Karpas-422 (cell line): ENCODE data around the gene GJB4. TPM values are rescaled to one million over a fixed set of nuclear protein-coding genes. Genes with fewer than 3 reads are reported as not detected.

Source experiments
- DNase-seq: peaks from one replicate; pipeline ENCODE4 v3.0.0-alpha.2; 2015
- H2AFZ ChIP-seq: fragments of 200-600 bp; sonication (generic); 2 replicates; pipeline ENCODE4 v1.6.1; 2014; ENCODE audit warnings: antibody characterized with exemption, low read length, mixed read lengths
- H3K27ac ChIP-seq: fragments of 200-600 bp; sonication (generic); 2 replicates; pipeline ENCODE4 v1.5.1; 2014; ENCODE audit warnings: mild to moderate bottlenecking, low read length, moderate library complexity
- H3K27me3 ChIP-seq: fragments of 200-600 bp; sonication (generic); 2 replicates; pipeline ENCODE4 v1.6.1; 2014; ENCODE audit warnings: low read length, mixed read lengths
- H3K36me3 ChIP-seq: fragments of 200-600 bp; sonication (generic); 2 replicates; pipeline ENCODE4 v1.6.1; 2014; ENCODE audit warnings: low read length, mixed read lengths; ENCODE audit not compliant: insufficient read depth
- H3K4me1 ChIP-seq: fragments of 200-600 bp; sonication (generic); 2 replicates; pipeline ENCODE4 v1.6.1; 2014; ENCODE audit warnings: mild to moderate bottlenecking, low read length, mixed read lengths
- H3K4me2 ChIP-seq: fragments of 200-600 bp; sonication (generic); 2 replicates; pipeline ENCODE4 v1.6.1; 2014; ENCODE audit warnings: low read length, low read depth, mild to moderate bottlenecking; ENCODE audit not compliant: poor library complexity, severe bottlenecking
- H3K4me3 ChIP-seq: fragments of 200-600 bp; sonication (generic); 2 replicates; pipeline ENCODE4 v1.5.1; 2014; ENCODE audit warnings: mild to moderate bottlenecking, antibody characterized with exemption, low read length, mixed read lengths
- H3K79me2 ChIP-seq: fragments of 200-600 bp; sonication (generic); 2 replicates; pipeline ENCODE4 v1.6.1; 2014; ENCODE audit warnings: mild to moderate bottlenecking, low read length, mixed read lengths
- H3K9ac ChIP-seq: fragments of 200-600 bp; sonication (generic); 2 replicates; pipeline ENCODE4 v1.6.0; 2014; ENCODE audit warnings: low read length
- H3K9me2 ChIP-seq: fragments of 200-600 bp; sonication (generic), shearing (Covaris generic); replicated peaks from 2 replicates; pipeline ENCODE4 v1.6.0; 2014; ENCODE audit warnings: mild to moderate bottlenecking, low read length, moderate library complexity; ENCODE audit not compliant: insufficient read depth
- H3K9me3 ChIP-seq: fragments of 300-700, 200-600 bp; sonication (generic); 2 replicates; pipeline ENCODE4 v1.6.1; 2014; ENCODE audit warnings: low read length, mixed read lengths
- H4K20me1 ChIP-seq: fragments of 200-600 bp; sonication (generic); 2 replicates; pipeline ENCODE4 v1.6.1; 2014; ENCODE audit warnings: mild to moderate bottlenecking, antibody characterized with exemption, low read length, low read depth; ENCODE audit not compliant: insufficient read depth
- total RNA-seq: library from RNA; depleted of rRNA; stranded (reverse); fragments of >200 nt; shearing (Covaris generic); gene quantifications from 2 replicates; pipeline ENCODE4 v1.2.3, GENCODE V29; 2014; ENCODE audit warnings: low replicate concordance

Gene GJB4
- total RNA-seq, 1 experiment from 2014 or later, result not detected

DNA sequence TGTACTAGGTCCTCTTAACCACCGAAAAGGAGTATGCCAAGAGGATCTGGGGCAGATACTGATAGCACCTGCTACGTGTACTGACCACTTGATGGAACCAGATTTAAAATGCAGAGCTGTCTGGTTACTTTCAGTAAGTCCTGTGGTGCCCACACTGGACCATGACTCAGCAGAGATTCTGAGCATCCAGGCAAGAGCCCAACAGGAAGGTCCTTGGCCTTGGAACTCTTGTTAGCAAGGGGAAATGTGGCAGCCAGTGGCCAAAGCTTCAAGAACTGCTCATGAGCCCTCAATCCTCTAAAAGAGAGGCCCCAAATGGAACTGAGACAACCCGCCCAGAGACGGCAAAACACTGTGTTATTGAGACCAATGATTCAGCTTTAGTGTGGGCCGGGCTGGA, 8.9 kb upstream of the GJB4 start:
- no peak for DNase-seq
- Histone ChIP-seq H3K4me3 (no peak overlapping the region), H3K9me2 (no peaks in the 10 kb centered on the region)

GRCh38 chr1:34753163-34753562, 6.4 kb upstream of the GJB4 start:
- no peak overlapping the region for H3K4me3 ChIP-seq
- H3K4me1 ChIP-seq, result no peaks in the 10 kb centered on the region
- no peak overlapping the region for H3K9ac ChIP-seq
- no peak for DNase-seq
- no peaks in the 10 kb centered on the region for H3K9me2 ChIP-seq
- H3K9me3 ChIP-seq, result no peaks in the 10 kb centered on the region
- no peaks in the 10 kb centered on the region for H3K36me3 ChIP-seq
- H3K79me2 ChIP-seq, result no peaks in the 10 kb centered on the region
- no peaks in the 10 kb centered on the region; the same call in 1 of the 2 replicates for H3K27me3 ChIP-seq
- H2AFZ ChIP-seq, result no peak overlapping the region
- H3K27ac ChIP-seq, result no peak overlapping the region
- no peak overlapping the region for H3K4me2 ChIP-seq
- H4K20me1 ChIP-seq, result no peaks in the 10 kb centered on the region

More for the DNA sequence above, 8.9 kb upstream of the GJB4 start:
- Histone ChIP-seq H3K27ac (no peak overlapping the region), H3K4me2 (no peak overlapping the region), H3K9me3 (no peaks in the 10 kb centered on the region), H4K20me1 (no peaks in the 10 kb centered on the region), H3K27me3 (no peaks in the 10 kb centered on the region; the same call in 1 of the 2 replicates), H3K36me3 (no peaks in the 10 kb centered on the region), H3K4me1 (no peaks in the 10 kb centered on the region), H2AFZ (no peak overlapping the region), H3K9ac (no peak overlapping the region), H3K79me2 (no peaks in the 10 kb centered on the region)

DNA sequence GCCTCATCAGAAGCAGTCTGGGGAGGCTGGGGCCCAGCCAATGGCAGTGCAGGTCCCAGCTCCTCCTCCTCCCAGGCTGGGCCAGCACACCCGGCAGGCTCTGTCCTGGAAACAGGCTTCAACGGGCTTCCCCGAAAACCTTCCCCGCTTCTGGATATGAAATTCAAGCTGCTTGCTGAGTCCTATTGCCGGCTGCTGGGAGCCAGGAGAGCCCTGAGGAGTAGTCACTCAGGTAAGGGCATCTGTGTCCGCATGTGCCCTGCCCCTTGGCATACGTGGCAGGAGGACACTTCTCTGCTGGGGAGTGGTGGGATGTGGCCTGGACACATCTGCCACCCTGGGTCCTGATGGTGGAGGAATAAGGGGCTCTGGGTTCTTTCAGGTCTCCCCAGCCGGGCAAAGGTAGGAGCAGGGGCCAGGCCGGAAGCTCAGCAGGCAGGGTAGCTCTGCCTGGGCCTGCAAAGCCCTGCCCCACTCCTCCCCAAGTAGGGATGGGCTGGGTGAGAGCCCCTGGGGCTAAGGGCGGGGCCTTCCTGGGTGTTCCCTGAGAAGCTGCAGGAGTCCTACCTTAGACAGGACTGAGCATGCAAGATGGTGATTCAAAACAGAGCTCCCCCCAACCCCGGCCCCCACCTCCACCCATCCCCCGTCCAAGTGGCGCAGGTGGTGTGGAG, 4.4 kb upstream of the GJB4 start, which contains the start of gene GJB5:
TSS of gene GJB5 (plus strand) at position 84 of the 674 bp plus-strand sequence. CDS start 2,284 bp downstream, outside the sequence.
- Histone ChIP-seq H3K9ac (no peak within 1 kb of the TSS), H3K9me2 (no peaks in the 10 kb centered on the region), H3K27me3 (no peaks in the 10 kb centered on the region; the same call in 1 of the 2 replicates), H3K4me2 (no peak within 1 kb of the TSS), H2AFZ (no peak within 1 kb of the TSS), H3K4me3 (no peak within 1 kb of the TSS), H3K27ac (no peak within 1 kb of the TSS), H4K20me1 (no peaks in the 10 kb centered on the region), H3K79me2 (no peaks in the 10 kb centered on the region), H3K9me3 (no peaks in the 10 kb centered on the region), H3K36me3 (no peaks in the 10 kb centered on the region), H3K4me1 (no peaks in the 10 kb centered on the region)
- no peak for DNase-seq

DNA sequence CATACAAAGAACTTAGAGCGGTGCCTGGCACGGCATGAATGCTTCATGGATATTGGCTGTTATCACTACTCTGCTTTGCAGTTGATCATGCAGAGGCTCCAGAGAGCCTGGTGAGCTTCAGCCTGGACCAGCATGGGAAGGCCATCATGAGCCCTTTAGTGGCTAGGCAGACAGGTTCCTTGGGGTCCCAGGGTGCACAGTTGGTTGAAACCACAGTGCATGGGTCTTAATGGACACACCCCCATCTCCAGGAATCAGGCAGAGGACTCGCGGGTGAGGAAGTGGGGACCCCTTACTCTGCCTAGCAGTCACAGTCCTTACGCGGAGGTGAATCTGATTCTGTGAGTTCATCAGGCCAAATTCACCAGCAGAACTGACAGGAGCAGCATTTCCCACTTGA, 3.6 kb upstream of the GJB4 start:
- H3K4me3 ChIP-seq, result no peak overlapping the region
- no peak overlapping the region for H2AFZ ChIP-seq
- no peak overlapping the region for H3K27ac ChIP-seq
- H3K9me3 ChIP-seq, result no peaks in the 10 kb centered on the region
- H3K9ac ChIP-seq, result no peak overlapping the region
- H3K36me3 ChIP-seq, result no peaks in the 10 kb centered on the region
- no peaks in the 10 kb centered on the region for H3K4me1 ChIP-seq
- no peak overlapping the region for H3K4me2 ChIP-seq
- H4K20me1 ChIP-seq, result no peaks in the 10 kb centered on the region
- no peaks in the 10 kb centered on the region for H3K79me2 ChIP-seq
- no peaks in the 10 kb centered on the region; the same call in 1 of the 2 replicates for H3K27me3 ChIP-seq
- no peak for DNase-seq
- no peaks in the 10 kb centered on the region for H3K9me2 ChIP-seq

- H3K4me2 ChIP-seq, result no peak overlapping the region
- no peak overlapping the region for H3K27ac ChIP-seq
- H2AFZ ChIP-seq, result no peak overlapping the region
- no peaks in the 10 kb centered on the region for H3K4me1 ChIP-seq
- H3K4me3 ChIP-seq, result no peak overlapping the region
- H3K79me2 ChIP-seq, result no peaks in the 10 kb centered on the region
- no peaks in the 10 kb centered on the region for H4K20me1 ChIP-seq
- no peak for DNase-seq
- H3K36me3 ChIP-seq, result no peaks in the 10 kb centered on the region
- no peaks in the 10 kb centered on the region; the same call in 1 of the 2 replicates for H3K27me3 ChIP-seq
- no peaks in the 10 kb centered on the region for H3K9me2 ChIP-seq
- H3K9ac ChIP-seq, result no peak overlapping the region
- H3K9me3 ChIP-seq, result no peaks in the 10 kb centered on the region
Observed at GRCh38 chr1:34757386-34757785, 2.2 kb upstream of the GJB4 start.

- H2AFZ ChIP-seq, result no peak overlapping the region
- H3K9me2 ChIP-seq, result no peaks in the 10 kb centered on the region
- no peak overlapping the region for H3K4me2 ChIP-seq
- H3K9me3 ChIP-seq, result no peaks in the 10 kb centered on the region
- H3K27me3 ChIP-seq, result no peaks in the 10 kb centered on the region
- H3K79me2 ChIP-seq, result no peaks in the 10 kb centered on the region
- H3K9ac ChIP-seq, result no peak overlapping the region
- no peak overlapping the region for H3K4me3 ChIP-seq
- H3K27ac ChIP-seq, result no peak overlapping the region
- DNase-seq, result no peak
- H4K20me1 ChIP-seq, result no peaks in the 10 kb centered on the region
- no peaks in the 10 kb centered on the region for H3K4me1 ChIP-seq
- H3K36me3 ChIP-seq, result no peaks in the 10 kb centered on the region
Observed at GRCh38 chr1:34758751-34759150, 789 bp upstream of the GJB4 start.

DNA sequence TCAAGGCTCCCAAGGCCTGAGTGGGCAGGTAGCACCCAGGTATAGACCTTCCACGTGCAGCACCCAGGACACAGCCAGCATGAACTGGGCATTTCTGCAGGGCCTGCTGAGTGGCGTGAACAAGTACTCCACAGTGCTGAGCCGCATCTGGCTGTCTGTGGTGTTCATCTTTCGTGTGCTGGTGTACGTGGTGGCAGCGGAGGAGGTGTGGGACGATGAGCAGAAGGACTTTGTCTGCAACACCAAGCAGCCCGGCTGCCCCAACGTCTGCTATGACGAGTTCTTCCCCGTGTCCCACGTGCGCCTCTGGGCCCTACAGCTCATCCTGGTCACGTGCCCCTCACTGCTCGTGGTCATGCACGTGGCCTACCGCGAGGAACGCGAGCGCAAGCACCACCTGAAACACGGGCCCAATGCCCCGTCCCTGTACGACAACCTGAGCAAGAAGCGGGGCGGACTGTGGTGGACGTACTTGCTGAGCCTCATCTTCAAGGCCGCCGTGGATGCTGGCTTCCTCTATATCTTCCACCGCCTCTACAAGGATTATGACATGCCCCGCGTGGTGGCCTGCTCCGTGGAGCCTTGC, 1.7 kb downstream of the GJB4 start:
- Histone ChIP-seq H3K27ac (no peak overlapping the region), H3K4me1 (no peaks in the 10 kb centered on the region), H3K79me2 (no peaks in the 10 kb centered on the region), H2AFZ (no peak overlapping the region), H3K36me3 (no peaks in the 10 kb centered on the region), H3K9me2 (no peaks in the 10 kb centered on the region), H3K4me3 (no peak overlapping the region), H3K9me3 (no peaks in the 10 kb centered on the region), H3K27me3 (no peaks in the 10 kb centered on the region), H3K4me2 (no peak overlapping the region), H3K9ac (no peak overlapping the region), H4K20me1 (no peaks in the 10 kb centered on the region)
- no peak for DNase-seq

DNA sequence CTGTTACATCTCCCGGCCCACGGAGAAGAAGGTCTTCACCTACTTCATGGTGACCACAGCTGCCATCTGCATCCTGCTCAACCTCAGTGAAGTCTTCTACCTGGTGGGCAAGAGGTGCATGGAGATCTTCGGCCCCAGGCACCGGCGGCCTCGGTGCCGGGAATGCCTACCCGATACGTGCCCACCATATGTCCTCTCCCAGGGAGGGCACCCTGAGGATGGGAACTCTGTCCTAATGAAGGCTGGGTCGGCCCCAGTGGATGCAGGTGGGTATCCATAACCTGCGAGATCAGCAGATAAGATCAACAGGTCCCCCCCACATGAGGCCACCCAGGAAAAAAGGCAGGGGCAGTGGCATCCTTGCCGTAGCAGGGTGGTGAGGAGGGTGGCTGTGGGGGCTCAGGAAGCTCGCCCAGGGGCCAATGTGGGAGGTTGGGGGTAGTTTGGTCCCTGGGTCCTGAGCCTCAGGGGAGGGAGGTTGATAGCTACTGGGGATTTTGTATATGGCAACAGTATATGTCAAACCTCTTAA, 2.3 kb downstream of the GJB4 start:
- no peaks in the 10 kb centered on the region for H3K36me3 ChIP-seq
- no peak overlapping the region for H3K4me3 ChIP-seq
- no peak overlapping the region for H3K27ac ChIP-seq
- H3K9me3 ChIP-seq, result no peaks in the 10 kb centered on the region
- H3K27me3 ChIP-seq, result no peaks in the 10 kb centered on the region
- no peaks in the 10 kb centered on the region for H3K79me2 ChIP-seq
- no peak overlapping the region for H2AFZ ChIP-seq
- H4K20me1 ChIP-seq, result no peaks in the 10 kb centered on the region
- H3K4me2 ChIP-seq, result no peak overlapping the region
- no peak for DNase-seq
- H3K9me2 ChIP-seq, result no peaks in the 10 kb centered on the region
- no peaks in the 10 kb centered on the region for H3K4me1 ChIP-seq
- no peak overlapping the region for H3K9ac ChIP-seq
